ENCODE results near the gene FBXL20. TPM values are rescaled to one million over a fixed set of nuclear protein-coding genes. Genes with fewer than 3 reads are reported as not detected.

The FBXL20 gene
- total RNA-seq, 1 experiment from 2014 or later: 5.0 TPM

GRCh38 chr17:39365872-39366271 lies 35.6 kb downstream of the FBXL20 start:
- DNase-seq (no peak), ATAC-seq (no peak)
- Histone ChIP-seq H3K27me3 (ENCODE audit: low read length) (no peaks in the 10 kb centered on the region), H3K4me1 (ENCODE audit: insufficient read depth, low read length) (no peaks in the 10 kb centered on the region), H3F3A (ENCODE audit: low read length, unreplicated experiment) (no peaks in the 10 kb centered on the region), H3K9ac (ENCODE audit: low read length) (no peak overlapping the region), H3K27ac (ENCODE audit: low read length) (no peak overlapping the region), H3K4me3 (ENCODE audit: low read length) (no peak overlapping the region), H3K9me2 (replicated peaks; ENCODE audit: low read length) (no peaks in the 10 kb centered on the region), H3K36me3 (ENCODE audit: low read depth, low read length) (no peaks in the 10 kb centered on the region), H2AFZ (ENCODE audit: low read length) (no peak overlapping the region), H3K79me2 (ENCODE audit: low read length) (no peaks in the 10 kb centered on the region), H4K20me1 (ENCODE audit: low read length) (no peaks in the 10 kb centered on the region), H3K9me3 (ENCODE audit: low read length) (no peaks in the 10 kb centered on the region), H3K4me2 (ENCODE audit: low read length) (no peak overlapping the region)
- intact Hi-C loops (cut with micrococcal nuclease): no loop called here
- BruUV-seq (replicated peaks): no TSS peak
- ChIA-PET POLR2A (ENCODE audit: unreplicated experiment) (no interaction called here), CTCF (no interaction called here)
- no peak for TF ChIP-seq CTCF (conservative IDR thresholded peaks at IDR 0.05; ENCODE audit: low read depth, low read length)
- TF ChIP-seq EZH2 (IDR thresholded peaks at IDR 0.05; ENCODE audit: low read length, unreplicated experiment): no peak
- TF ChIP-seq EZH2phosphoT487 (IDR thresholded peaks at IDR 0.05; ENCODE audit: borderline replicate concordance, low read length): no peak

- Histone ChIP-seq H3K79me2 (ENCODE audit: low read length) (no peaks in the 10 kb centered on the region), H3K9me3 (ENCODE audit: low read length) (no peaks in the 10 kb centered on the region), H3K4me2 (ENCODE audit: low read length) (no peak overlapping the region), H3K27me3 (ENCODE audit: low read length) (no peaks in the 10 kb centered on the region), H3K4me1 (ENCODE audit: insufficient read depth, low read length) (no peaks in the 10 kb centered on the region), H2AFZ (ENCODE audit: low read length) (no peak overlapping the region), H3K27ac (ENCODE audit: low read length) (no peak overlapping the region), H3K36me3 (ENCODE audit: low read depth, low read length) (no peaks in the 10 kb centered on the region), H3K9ac (ENCODE audit: low read length) (no peak overlapping the region), H4K20me1 (ENCODE audit: low read length) (no peaks in the 10 kb centered on the region), H3K9me2 (replicated peaks; ENCODE audit: low read length) (no peaks in the 10 kb centered on the region), H3K4me3 (ENCODE audit: low read length) (no peak overlapping the region), H3F3A (ENCODE audit: low read length, unreplicated experiment) (no peaks in the 10 kb centered on the region)
- ChIA-PET POLR2A (ENCODE audit: unreplicated experiment) (no interaction called here), CTCF (no interaction called here)
- BruUV-seq (replicated peaks): no TSS peak
- intact Hi-C loops (cut with micrococcal nuclease): no loop called here
- TF ChIP-seq EZH2 (IDR thresholded peaks at IDR 0.05; ENCODE audit: low read length, unreplicated experiment): no peak
- TF ChIP-seq CTCF (conservative IDR thresholded peaks at IDR 0.05; ENCODE audit: low read depth, low read length): no peak
- TF ChIP-seq EZH2phosphoT487 (IDR thresholded peaks at IDR 0.05; ENCODE audit: borderline replicate concordance, low read length): no peak
- DNase-seq: no peak
- no peak for ATAC-seq
These were observed 36.2 kb downstream of the FBXL20 start for GRCh38 chr17:39365242-39365641.

- ChIA-PET CTCF (no interaction called here), POLR2A (ENCODE audit: unreplicated experiment) (no interaction called here)
- BruUV-seq (replicated peaks): no TSS peak
- Histone ChIP-seq H3K79me2 (ENCODE audit: low read length) (no peaks in the 10 kb centered on the region), H3K9ac (ENCODE audit: low read length) (no peak overlapping the region), H3K36me3 (ENCODE audit: low read depth, low read length) (no peaks in the 10 kb centered on the region), H3K9me2 (replicated peaks; ENCODE audit: low read length) (no peaks in the 10 kb centered on the region), H2AFZ (ENCODE audit: low read length) (no peak overlapping the region), H3K27me3 (ENCODE audit: low read length) (no peaks in the 10 kb centered on the region), H3K4me2 (ENCODE audit: low read length) (no peak overlapping the region), H4K20me1 (ENCODE audit: low read length) (no peaks in the 10 kb centered on the region), H3F3A (ENCODE audit: low read length, unreplicated experiment) (no peaks in the 10 kb centered on the region), H3K4me1 (ENCODE audit: insufficient read depth, low read length) (no peaks in the 10 kb centered on the region), H3K27ac (ENCODE audit: low read length) (no peak overlapping the region), H3K9me3 (ENCODE audit: low read length) (no peaks in the 10 kb centered on the region), H3K4me3 (ENCODE audit: low read length) (no peak overlapping the region)
- ATAC-seq (no peak), DNase-seq (no peak)
- intact Hi-C loops (cut with micrococcal nuclease): no loop called here
- TF ChIP-seq CTCF (conservative IDR thresholded peaks at IDR 0.05; ENCODE audit: low read depth, low read length) (no peak), EZH2 (IDR thresholded peaks at IDR 0.05; ENCODE audit: low read length, unreplicated experiment) (no peak), EZH2phosphoT487 (IDR thresholded peaks at IDR 0.05; ENCODE audit: borderline replicate concordance, low read length) (no peak)
These were observed 37.0 kb downstream of the FBXL20 start for GRCh38 chr17:39364236-39365025.
